ENCODE results near the gene NANS.
"Not testable (repeated sequence)": the region's sequence is repeated elsewhere in the genome, so short reads cannot be mapped to it uniquely, and the experiment has no call there.

Gene NANS

GRCh38 chr9:98095401-98095800 is 38.9 kb downstream of the NANS start:
- in situ Hi-C loops (cut with MboI; ENCODE audit: low sequenced_read_pairs): no loop called here

- in situ Hi-C loops (cut with MboI; ENCODE audit: low sequenced_read_pairs): no loop called here
These were observed 39.6 kb downstream of the NANS start for GRCh38 chr9:98096091-98096490.

- in situ Hi-C loops (cut with MboI; ENCODE audit: low sequenced_read_pairs): no loop called here
These were observed 41.3 kb downstream of the NANS start for GRCh38 chr9:98097836-98098235.

GRCh38 chr9:98099346-98099745 is 42.8 kb downstream of the NANS start:
- in situ Hi-C loops (cut with MboI; ENCODE audit: low sequenced_read_pairs): no loop called here

GRCh38 chr9:98099898-98100297 is 43.4 kb downstream of the NANS start:
- in situ Hi-C loops (cut with MboI; ENCODE audit: low sequenced_read_pairs): no loop called here

GRCh38 chr9:98100456-98100855 is 43.9 kb downstream of the NANS start:
- in situ Hi-C loops (cut with MboI; ENCODE audit: low sequenced_read_pairs): no loop called here

GRCh38 chr9:98101416-98101815 is 44.9 kb downstream of the NANS start:
- in situ Hi-C loops (cut with MboI; ENCODE audit: low sequenced_read_pairs): no loop called here

- in situ Hi-C loops (cut with MboI; ENCODE audit: low sequenced_read_pairs): no loop called here
These were observed 45.3 kb downstream of the NANS start for GRCh38 chr9:98101868-98102273.

- in situ Hi-C loops (cut with MboI; ENCODE audit: low sequenced_read_pairs): no loop called here
These were observed 47.9 kb downstream of the NANS start for GRCh38 chr9:98104445-98104881.

GRCh38 chr9:98105006-98105405 is 48.5 kb downstream of the NANS start:
- in situ Hi-C loops (cut with MboI; ENCODE audit: low sequenced_read_pairs): no loop called here

GRCh38 chr9:98107926-98108325 is 51.4 kb downstream of the NANS start:
- in situ Hi-C loops (cut with MboI; ENCODE audit: low sequenced_read_pairs): no loop called here

GRCh38 chr9:98108531-98109031 is 52.0 kb downstream of the NANS start:
- in situ Hi-C loops (cut with MboI; ENCODE audit: low sequenced_read_pairs): no loop called here

GRCh38 chr9:98109052-98109451 is 52.5 kb downstream of the NANS start:
- in situ Hi-C loops (cut with MboI; ENCODE audit: low sequenced_read_pairs): no loop called here

- in situ Hi-C loops (cut with MboI; ENCODE audit: low sequenced_read_pairs): not testable (repeated sequence)
These were observed 60.6 kb downstream of the NANS start for GRCh38 chr9:98117097-98117496.

- in situ Hi-C loops (cut with MboI; ENCODE audit: low sequenced_read_pairs): no loop called here
These were observed 61.6 kb downstream of the NANS start for GRCh38 chr9:98117984-98118639.

- in situ Hi-C loops (cut with MboI; ENCODE audit: low sequenced_read_pairs): no loop called here
These were observed 62.4 kb downstream of the NANS start, which contains the start of gene TRIM14 for GRCh38 chr9:98118640-98119601. Gene TRIM14, minus strand, starts transcription at chr9:98119222. Its CDS starts 34 bp downstream, at chr9:98119188.

GRCh38 chr9:98120476-98120875 is 63.9 kb downstream of the NANS start:
- in situ Hi-C loops (cut with MboI; ENCODE audit: low sequenced_read_pairs): no loop called here

- in situ Hi-C loops (cut with MboI; ENCODE audit: low sequenced_read_pairs): no loop called here
These were observed 64.5 kb downstream of the NANS start for GRCh38 chr9:98121058-98121457.

- in situ Hi-C loops (cut with MboI; ENCODE audit: low sequenced_read_pairs): not testable (repeated sequence)
These were observed 67.6 kb downstream of the NANS start for GRCh38 chr9:98124091-98124490.

GRCh38 chr9:98124637-98125426 is 68.3 kb downstream of the NANS start:
- in situ Hi-C loops (cut with MboI; ENCODE audit: low sequenced_read_pairs): no loop called here

GRCh38 chr9:98127226-98127625 is 70.7 kb downstream of the NANS start:
- in situ Hi-C loops (cut with MboI; ENCODE audit: low sequenced_read_pairs): no loop called here

Data from HL-60/S4 (cell line).